ENCODE measurements around the gene EBLN2.

- TF ChIP-seq GATA2 (IDR thresholded peaks at IDR 0.05; ENCODE audit: low read depth, low read length) (no peak), GATA3 (IDR thresholded peaks at IDR 0.05; ENCODE audit: low read depth, low read length) (no peak)
Measured at GRCh38 chr3:73018298-73018697, 43.2 kb upstream of the EBLN2 start.
